Stimulated activated memory B cell treated with anti-CD40 and anti-IgM and Interleukin-4, amounts not matched to agents 10 μg/mL and 1 μg/mL and 100 μg/mL, for 72 hours (primary cell): ENCODE results near the gene OR6N1.

ENCODE experiments used
- ATAC-seq: fragments of 150-1000 bp; cut with Tn5 transposase; 2 replicates; pipeline ENCODE4 v1.10.0; 2021
- H3K27ac Mint-ChIP-seq: one replicate; pipeline ENCODE4 v1.8.0; 2022; ENCODE audit warnings: mild to moderate bottlenecking, mixed read lengths
- H3K27me3 Mint-ChIP-seq: one replicate; pipeline ENCODE4 v1.8.0; 2022; ENCODE audit warnings: mixed read lengths
- H3K36me3 Mint-ChIP-seq: one replicate; pipeline ENCODE4 v1.8.0; 2022; ENCODE audit warnings: mixed read lengths
- H3K4me1 Mint-ChIP-seq: one replicate; pipeline ENCODE4 v1.8.0; 2022; ENCODE audit warnings: mixed read lengths
- H3K4me3 Mint-ChIP-seq: one replicate; pipeline ENCODE4 v1.8.0; 2022; ENCODE audit warnings: mild to moderate bottlenecking, moderate library complexity, mixed read lengths
- H3K9me3 Mint-ChIP-seq: one replicate; pipeline ENCODE4 v1.8.0; 2022; ENCODE audit warnings: mixed read lengths

Gene OR6N1

DNA sequence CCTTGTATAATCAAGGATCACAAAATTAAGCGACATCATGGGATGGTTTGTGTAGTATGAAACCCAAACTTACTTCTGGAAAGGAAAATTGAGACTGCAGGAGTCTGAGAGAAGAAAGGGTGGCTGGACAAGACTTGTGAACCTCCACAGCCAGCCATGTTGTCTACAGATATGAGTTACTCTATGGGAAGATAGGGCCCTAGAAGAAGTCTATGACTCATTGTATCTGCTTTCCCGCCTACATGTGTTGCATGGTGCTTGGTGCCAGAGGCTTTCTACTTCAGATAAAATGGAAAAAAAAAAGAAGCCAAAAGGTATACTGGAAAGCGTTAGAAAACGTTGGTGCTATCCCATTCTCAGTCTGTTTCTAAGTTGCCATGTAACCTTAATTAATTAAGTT, 27.7 kb upstream of the OR6N1 start:
- H3K27ac Mint-ChIP-seq = no peak overlapping the region
- no peaks in the 10 kb centered on the region for H3K36me3 Mint-ChIP-seq
- H3K9me3 Mint-ChIP-seq = no peaks in the 10 kb centered on the region
- no peaks in the 10 kb centered on the region for H3K27me3 Mint-ChIP-seq
- H3K4me3 Mint-ChIP-seq = no peak overlapping the region
- H3K4me1 Mint-ChIP-seq = peaks cover 5% of the 10 kb centered on the region
- no peak for ATAC-seq

DNA sequence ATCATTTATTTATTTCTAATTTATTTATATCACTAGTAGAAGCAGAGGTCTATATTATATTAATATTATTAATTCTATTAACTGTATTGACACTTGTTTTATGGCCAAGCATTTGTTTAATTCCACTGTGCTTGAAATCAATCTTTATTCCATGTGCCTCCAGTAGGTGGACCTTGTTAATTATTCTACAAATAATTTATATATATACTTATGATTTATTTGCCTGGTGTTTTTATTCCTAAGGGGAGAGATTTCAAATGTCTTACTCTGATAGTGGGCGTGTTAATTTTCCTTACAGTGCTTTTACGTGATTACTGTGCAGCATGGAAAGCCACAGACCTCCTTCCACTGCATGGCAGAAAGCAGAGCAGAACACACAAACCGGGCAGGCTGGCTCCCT, 26.5 kb upstream of the OR6N1 start:
- Mint-ChIP-seq H3K27ac (no peak overlapping the region), H3K36me3 (no peaks in the 10 kb centered on the region), H3K4me1 (peaks cover 5% of the 10 kb centered on the region), H3K4me3 (no peak overlapping the region), H3K27me3 (no peaks in the 10 kb centered on the region), H3K9me3 (no peaks in the 10 kb centered on the region)
- ATAC-seq = no peak

DNA sequence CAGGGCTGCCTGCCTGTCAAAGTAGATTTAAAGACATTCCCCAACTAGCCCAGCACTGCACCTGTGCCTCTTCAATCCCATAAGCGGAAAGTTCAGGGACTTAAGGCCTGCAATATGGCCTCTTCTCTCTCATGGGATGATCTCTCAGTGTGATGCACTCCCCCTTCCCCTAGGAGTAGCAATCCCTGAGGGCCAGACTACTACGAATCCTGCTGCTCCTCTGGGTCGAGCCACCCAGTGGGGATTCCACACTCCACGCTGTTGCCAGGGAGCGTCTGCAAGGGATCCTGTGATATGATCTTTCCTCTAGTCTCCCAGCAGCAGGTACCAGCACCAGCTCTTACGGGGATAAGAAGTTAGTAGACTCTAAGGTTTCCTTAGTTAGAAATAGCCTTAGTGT, 22.3 kb upstream of the OR6N1 start:
- no peak for ATAC-seq
- no peak overlapping the region for H3K4me3 Mint-ChIP-seq
- no peaks in the 10 kb centered on the region for H3K9me3 Mint-ChIP-seq
- no peaks in the 10 kb centered on the region for H3K27me3 Mint-ChIP-seq
- no peaks in the 10 kb centered on the region for H3K4me1 Mint-ChIP-seq
- H3K27ac Mint-ChIP-seq = no peak overlapping the region
- H3K36me3 Mint-ChIP-seq = no peaks in the 10 kb centered on the region

DNA sequence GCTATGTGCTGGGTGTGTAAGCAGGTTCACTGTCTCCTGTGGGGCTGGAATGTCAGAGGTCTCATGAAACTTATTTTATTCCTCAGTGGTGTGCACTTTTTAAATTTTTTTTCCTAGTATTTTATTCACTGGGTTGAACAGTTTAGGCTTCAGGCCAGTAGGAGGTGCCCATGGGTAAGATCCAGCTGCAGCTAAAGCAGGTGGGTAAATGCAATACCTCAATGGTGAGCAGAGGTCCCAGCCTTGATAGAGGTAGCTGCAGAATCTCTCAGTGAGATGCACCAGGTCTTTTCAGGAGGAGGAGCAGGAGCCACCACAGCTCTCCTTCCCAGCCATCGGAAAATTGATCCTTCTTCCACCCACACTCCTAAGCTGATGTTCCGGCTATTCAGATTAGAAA, 21.6 kb upstream of the OR6N1 start:
- Mint-ChIP-seq H3K9me3 (peaks cover 2% of the 10 kb centered on the region), H3K36me3 (no peaks in the 10 kb centered on the region), H3K4me3 (no peak overlapping the region), H3K27ac (no peak overlapping the region), H3K27me3 (no peaks in the 10 kb centered on the region), H3K4me1 (no peaks in the 10 kb centered on the region)
- no peak for ATAC-seq

DNA sequence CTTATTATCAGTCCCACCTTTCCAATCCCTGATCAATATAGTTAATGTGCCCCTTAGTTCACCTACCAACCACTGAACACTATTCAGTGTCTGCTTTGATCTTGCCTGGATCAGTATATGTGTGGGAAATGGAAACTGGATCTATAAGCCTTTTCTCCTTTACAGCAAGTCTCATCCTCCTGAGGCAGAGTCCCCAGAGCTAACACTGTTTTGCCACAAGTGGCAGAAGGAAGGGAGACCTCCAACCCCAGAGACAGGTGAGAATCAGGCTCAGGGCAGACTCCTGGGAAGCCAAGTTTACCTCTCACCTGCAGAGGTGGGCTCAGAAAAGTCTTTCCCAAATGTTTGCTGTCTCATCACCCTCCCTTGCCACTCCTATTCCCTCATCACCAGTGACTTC, 9.1 kb upstream of the OR6N1 start, which contains the start of gene OR6N2:
Gene OR6N2 (minus strand): TSS at position 101 of the 400 bp plus-strand sequence. CDS start 3,569 bp downstream, outside the sequence.
- no peak within 1 kb of the TSS for H3K4me3 Mint-ChIP-seq
- ATAC-seq = no peak
- peaks cover 2% of the 10 kb centered on the region for H3K36me3 Mint-ChIP-seq
- peaks cover 9% of the 10 kb centered on the region for H3K27me3 Mint-ChIP-seq
- no peak within 1 kb of the TSS for H3K27ac Mint-ChIP-seq
- no peaks in the 10 kb centered on the region for H3K4me1 Mint-ChIP-seq
- H3K9me3 Mint-ChIP-seq = peaks cover under 1% of the 10 kb centered on the region

DNA sequence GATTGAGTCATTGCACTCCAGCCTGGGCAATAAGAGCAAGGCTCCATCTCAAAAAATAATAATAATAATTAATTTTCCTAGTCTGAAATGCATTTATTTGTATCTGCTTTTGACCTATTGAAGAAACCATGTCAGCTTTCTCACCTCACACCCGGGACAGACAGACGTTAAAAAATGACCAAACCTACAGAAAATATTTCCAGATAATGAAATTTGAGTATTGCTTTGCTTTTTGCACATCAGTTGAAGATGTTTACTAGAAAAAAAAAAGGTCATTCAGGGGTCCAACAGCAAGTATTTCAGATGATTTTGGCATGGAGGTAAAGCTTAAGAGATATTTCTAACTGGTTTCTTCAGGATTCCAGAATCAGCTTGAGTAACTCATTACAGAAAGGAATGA, 17.6 kb downstream of the OR6N1 start, which contains the start of gene OR6K6:
Gene OR6K6 (plus strand): TSS at position 301 of the 400 bp plus-strand sequence. CDS start 168 bp downstream, outside the sequence.
- peaks cover 8% of the 10 kb centered on the region for H3K27me3 Mint-ChIP-seq
- H3K4me3 Mint-ChIP-seq = no peak within 1 kb of the TSS
- no peaks in the 10 kb centered on the region for H3K4me1 Mint-ChIP-seq
- H3K36me3 Mint-ChIP-seq = no peaks in the 10 kb centered on the region
- H3K9me3 Mint-ChIP-seq = peaks cover 6% of the 10 kb centered on the region
- H3K27ac Mint-ChIP-seq = no peak within 1 kb of the TSS
- no peak for ATAC-seq

DNA sequence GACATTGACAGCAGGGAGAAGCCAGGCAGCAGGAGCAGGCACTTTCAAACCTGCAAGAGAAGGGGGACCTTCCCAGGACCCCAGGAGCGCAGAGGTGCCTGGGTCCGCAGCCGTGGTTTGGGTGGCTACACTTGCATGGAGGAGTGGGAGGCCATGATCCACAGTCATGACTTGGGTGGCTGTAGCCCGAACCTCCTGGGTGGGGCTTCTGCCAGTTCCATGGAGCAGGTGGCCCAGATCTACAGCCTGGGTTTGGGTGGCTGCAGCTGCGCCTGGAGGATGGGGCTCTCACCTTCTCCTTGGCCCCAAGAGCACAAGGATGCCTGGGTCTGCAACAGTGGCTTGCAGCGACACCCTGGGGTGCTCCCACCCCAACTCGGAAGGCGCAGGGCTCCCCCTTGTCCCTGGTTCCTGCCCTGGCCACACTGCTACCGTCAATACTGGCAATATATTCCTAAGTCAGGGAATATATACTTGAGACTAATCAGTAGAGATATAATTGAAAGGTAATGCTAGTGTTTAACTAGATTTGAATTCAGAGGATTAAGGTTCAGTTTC, 19.8 kb downstream of the OR6N1 start:
- no peak overlapping the region for H3K27ac Mint-ChIP-seq
- H3K27me3 Mint-ChIP-seq = peaks cover 8% of the 10 kb centered on the region
- no peaks in the 10 kb centered on the region for H3K4me1 Mint-ChIP-seq
- H3K9me3 Mint-ChIP-seq = peaks cover 2% of the 10 kb centered on the region
- H3K36me3 Mint-ChIP-seq = no peaks in the 10 kb centered on the region
- H3K4me3 Mint-ChIP-seq = no peak overlapping the region
- no peak for ATAC-seq

DNA sequence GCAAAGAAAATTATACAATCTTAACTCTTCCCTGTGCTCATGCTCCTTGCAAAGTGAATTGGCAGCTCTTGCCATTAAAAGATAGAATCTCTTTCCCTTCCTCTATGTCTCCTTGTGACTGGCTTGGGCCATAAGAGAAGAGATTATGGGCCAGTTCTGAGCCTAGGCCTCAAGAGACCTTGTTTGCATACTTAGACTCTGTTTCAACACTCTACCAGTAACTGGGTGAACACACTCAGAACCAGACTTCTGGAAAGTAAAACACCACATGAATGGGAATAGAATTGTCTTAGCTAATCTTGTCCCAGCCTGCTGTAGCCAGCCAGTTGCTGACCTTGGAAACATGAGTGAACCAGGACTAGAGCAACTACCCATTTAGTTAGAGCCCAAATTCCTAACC, 36.1 kb downstream of the OR6N1 start:
- Mint-ChIP-seq H3K4me1 (no peaks in the 10 kb centered on the region), H3K27me3 (peaks cover 13% of the 10 kb centered on the region), H3K4me3 (no peak overlapping the region), H3K36me3 (no peaks in the 10 kb centered on the region), H3K27ac (no peak overlapping the region), H3K9me3 (no peaks in the 10 kb centered on the region)
- no peak for ATAC-seq

DNA sequence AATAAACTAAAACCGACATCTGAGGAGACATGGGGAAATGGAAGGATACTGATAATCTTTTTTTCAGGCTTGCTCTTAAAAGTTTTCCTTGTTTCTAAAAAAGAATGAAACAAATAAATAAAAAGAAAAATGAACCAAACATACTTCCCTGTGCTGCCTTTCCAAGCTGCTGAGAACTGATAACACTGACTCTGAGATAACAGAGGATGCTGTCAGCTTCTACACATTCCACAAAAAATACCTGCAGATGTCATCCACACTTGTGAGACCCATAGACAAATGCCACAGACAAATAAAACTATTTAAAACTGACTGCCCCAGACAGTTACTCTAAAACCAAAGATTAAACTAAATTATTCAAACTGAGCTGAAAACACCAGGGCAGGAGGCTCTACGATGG, 39.5 kb downstream of the OR6N1 start:
- Mint-ChIP-seq H3K36me3 (no peaks in the 10 kb centered on the region), H3K27me3 (peaks cover 9% of the 10 kb centered on the region), H3K27ac (no peak overlapping the region), H3K4me1 (no peaks in the 10 kb centered on the region), H3K9me3 (no peaks in the 10 kb centered on the region), H3K4me3 (no peak overlapping the region)
- ATAC-seq = no peak

DNA sequence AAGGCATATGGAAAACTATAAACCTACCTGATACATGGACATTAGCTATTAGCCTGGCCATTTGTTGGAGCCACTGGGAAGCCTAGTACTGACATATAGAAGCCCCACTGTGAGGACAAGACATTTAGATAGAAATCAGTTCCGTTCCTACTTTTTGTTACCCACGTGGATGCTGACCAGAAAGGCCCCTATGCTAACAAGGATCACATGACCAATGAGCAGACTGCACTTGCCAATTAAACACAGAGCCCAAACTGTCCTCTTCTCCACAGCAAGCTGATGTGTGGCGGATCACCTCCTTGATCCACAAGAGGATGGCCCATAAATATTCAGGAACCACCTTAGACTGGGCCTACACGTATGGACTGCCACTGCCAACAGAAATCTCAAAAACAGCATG, 40.3 kb downstream of the OR6N1 start:
- no peak overlapping the region for H3K27ac Mint-ChIP-seq
- H3K27me3 Mint-ChIP-seq = peaks cover 12% of the 10 kb centered on the region
- H3K4me3 Mint-ChIP-seq = no peak overlapping the region
- H3K9me3 Mint-ChIP-seq = no peaks in the 10 kb centered on the region
- no peaks in the 10 kb centered on the region for H3K36me3 Mint-ChIP-seq
- ATAC-seq = no peak
- no peaks in the 10 kb centered on the region for H3K4me1 Mint-ChIP-seq

DNA sequence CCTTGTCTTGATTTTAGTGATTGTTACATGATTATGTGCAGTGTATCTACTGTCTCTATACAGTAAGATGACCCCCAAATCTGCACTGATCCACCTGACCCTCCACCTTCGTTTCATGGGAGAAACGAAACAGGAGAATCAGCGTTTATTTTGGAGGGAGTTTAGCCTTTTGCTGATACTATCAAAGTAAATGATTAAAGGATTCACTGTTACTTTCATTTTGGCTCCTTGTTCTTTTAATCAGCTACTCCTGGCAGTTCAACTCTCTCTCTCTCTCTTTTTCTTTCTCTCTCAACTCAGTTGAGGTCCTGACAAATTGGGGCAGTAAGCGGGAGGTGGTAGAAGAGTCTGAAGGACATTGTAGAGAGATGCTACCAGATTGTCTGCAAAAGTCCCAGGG, 41.5 kb downstream of the OR6N1 start:
- H3K27ac Mint-ChIP-seq = no peak overlapping the region
- no peaks in the 10 kb centered on the region for H3K9me3 Mint-ChIP-seq
- ATAC-seq = no peak
- peaks cover 18% of the 10 kb centered on the region for H3K27me3 Mint-ChIP-seq
- no peaks in the 10 kb centered on the region for H3K4me1 Mint-ChIP-seq
- H3K36me3 Mint-ChIP-seq = no peaks in the 10 kb centered on the region
- no peak overlapping the region for H3K4me3 Mint-ChIP-seq

DNA sequence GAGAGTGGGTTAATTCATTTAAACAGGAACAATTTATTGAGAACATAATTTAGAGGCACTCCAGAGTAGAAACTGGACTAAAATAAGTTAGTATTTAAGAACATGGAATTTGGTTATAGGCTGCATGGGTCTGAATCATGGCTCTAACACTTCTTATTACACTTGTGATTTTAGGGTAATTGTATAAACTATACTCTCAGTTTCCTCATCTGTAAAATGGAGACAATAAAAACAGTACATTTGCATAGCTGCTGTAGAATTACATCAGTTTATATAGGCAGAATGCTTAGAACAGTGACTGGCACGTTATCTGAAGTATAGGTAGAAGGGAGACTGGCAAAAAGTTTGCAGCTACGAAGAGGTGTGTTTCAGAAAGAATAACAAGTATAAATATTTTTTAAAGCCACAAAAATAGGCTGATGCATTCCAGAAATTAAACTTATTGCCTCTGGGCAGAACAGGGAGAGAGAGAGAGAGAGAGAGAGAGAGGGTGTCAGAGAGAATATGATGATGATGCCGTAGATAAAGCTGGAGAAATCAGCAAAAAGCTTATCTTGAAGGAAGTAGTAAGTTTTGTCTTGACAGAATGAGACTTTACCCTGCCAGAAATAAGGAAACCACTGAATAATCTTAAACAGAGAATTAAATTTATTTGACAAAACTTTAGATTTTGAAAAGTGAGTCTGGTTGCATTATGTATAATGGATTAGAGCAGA, 43.3 kb downstream of the OR6N1 start:
- no peak for ATAC-seq
- Mint-ChIP-seq H3K4me1 (no peaks in the 10 kb centered on the region), H3K27ac (no peak overlapping the region), H3K36me3 (no peaks in the 10 kb centered on the region), H3K4me3 (no peak overlapping the region), H3K27me3 (peaks cover 29% of the 10 kb centered on the region), H3K9me3 (no peaks in the 10 kb centered on the region)

DNA sequence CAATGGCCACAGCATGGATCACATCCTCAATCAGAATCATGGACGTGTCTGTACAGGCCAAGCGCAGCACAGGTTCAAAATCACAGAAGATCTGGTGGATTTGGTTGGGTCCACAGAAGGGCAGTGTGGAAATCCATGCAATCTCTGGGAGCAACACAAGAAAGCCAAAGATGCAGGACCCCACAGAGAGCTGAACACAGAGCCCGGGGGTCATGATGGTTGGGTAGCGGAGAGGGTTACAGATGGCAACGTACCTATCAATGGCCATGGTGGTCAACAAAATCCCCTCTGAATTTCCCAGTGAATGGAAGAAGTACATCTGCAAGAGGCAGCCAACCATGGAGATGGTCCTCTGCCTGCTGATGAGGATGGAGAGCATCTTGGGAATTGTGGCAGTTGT, 47.6 kb downstream of the OR6N1 start:
- H3K4me3 Mint-ChIP-seq = no peak overlapping the region
- no peaks in the 10 kb centered on the region for H3K36me3 Mint-ChIP-seq
- H3K9me3 Mint-ChIP-seq = no peaks in the 10 kb centered on the region
- H3K4me1 Mint-ChIP-seq = no peaks in the 10 kb centered on the region
- peaks cover 55% of the 10 kb centered on the region for H3K27me3 Mint-ChIP-seq
- H3K27ac Mint-ChIP-seq = no peak overlapping the region
- ATAC-seq = no peak

DNA sequence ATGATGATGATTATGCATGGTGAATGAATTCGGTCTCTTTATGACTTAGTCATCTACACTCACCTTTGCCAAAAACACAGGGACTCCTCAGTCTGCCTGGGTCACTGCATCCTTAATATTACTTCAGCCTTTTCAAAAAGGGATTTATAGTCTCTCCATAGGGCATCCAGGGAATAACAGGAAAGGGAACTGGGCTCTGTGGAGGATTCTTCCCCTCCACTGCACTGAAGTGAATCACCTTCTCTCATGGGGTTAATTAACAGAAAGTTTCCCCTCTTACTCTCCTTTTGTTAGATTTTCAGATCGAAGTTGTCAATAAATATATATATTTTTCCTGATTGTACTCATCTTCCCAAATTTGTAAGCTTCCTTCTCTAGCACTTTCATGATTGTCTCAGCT, 51.4 kb downstream of the OR6N1 start, which contains the start of gene OR6K3:
Gene OR6K3 (minus strand): TSS at position 101 of the 400 bp plus-strand sequence. CDS start 2,605 bp downstream, outside the sequence.
- ATAC-seq = no peak
- no peaks in the 10 kb centered on the region for H3K9me3 Mint-ChIP-seq
- peaks cover 52% of the 10 kb centered on the region for H3K27me3 Mint-ChIP-seq
- H3K27ac Mint-ChIP-seq = no peak within 1 kb of the TSS
- no peaks in the 10 kb centered on the region for H3K36me3 Mint-ChIP-seq
- no peaks in the 10 kb centered on the region for H3K4me1 Mint-ChIP-seq
- no peak within 1 kb of the TSS for H3K4me3 Mint-ChIP-seq

DNA sequence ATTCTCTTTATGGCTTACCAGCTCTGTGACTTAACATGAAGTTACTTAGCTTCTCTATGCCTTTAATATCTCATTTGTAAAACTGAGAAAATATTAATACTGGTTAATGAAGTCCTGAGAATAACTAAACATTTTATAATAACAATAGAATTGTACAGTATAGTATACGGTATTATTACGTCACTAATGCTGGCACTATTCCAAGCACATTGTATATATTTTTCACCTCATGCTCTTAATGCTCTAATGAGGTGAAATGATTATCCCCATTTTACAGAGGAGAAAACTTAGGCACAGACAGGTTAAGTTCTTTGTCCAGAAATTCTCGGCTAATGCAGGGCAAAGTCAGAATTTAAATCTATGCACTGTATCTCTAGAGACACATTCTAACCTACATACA, 52.3 kb downstream of the OR6N1 start:
- Mint-ChIP-seq H3K9me3 (no peaks in the 10 kb centered on the region), H3K27me3 (peaks cover 49% of the 10 kb centered on the region), H3K36me3 (no peaks in the 10 kb centered on the region), H3K4me3 (no peak overlapping the region), H3K4me1 (no peaks in the 10 kb centered on the region), H3K27ac (no peak overlapping the region)
- ATAC-seq = no peak

DNA sequence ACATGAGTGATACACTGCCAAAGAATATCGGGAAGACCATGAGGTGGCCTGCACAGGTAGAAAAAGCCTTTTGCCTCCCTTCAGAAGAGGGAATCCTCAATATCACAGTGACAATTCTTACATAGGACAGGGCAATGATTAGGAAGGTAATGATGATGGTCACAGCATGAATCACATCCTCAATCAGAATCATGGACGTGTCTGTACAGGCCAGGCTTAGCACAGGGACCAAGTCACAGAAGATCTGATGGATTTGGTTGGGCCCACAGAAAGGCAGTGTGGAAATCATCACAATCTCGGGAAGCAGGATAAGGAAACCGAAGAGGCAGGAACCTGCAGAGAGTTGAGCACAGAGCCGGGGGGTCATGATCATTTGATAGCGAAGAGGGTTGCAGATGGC, 54.7 kb downstream of the OR6N1 start:
- Mint-ChIP-seq H3K27me3 (peaks cover 37% of the 10 kb centered on the region), H3K9me3 (no peaks in the 10 kb centered on the region), H3K27ac (no peak overlapping the region), H3K36me3 (no peaks in the 10 kb centered on the region), H3K4me1 (no peaks in the 10 kb centered on the region), H3K4me3 (no peak overlapping the region)
- ATAC-seq = no peak
